CD4-positive, alpha-beta T cell treated with Interferon gamma for 1 hour (primary cell): Measurements from ENCODE around the gene WFDC12.

Experiments used
- DNase-seq: peaks from one replicate; pipeline ENCODE4 v3.0.0-alpha.2; 2020

Gene WFDC12

GRCh38 chr20:45088247-45088646 lies 36.0 kb downstream of the WFDC12 start:
- no peak for DNase-seq

DNA sequence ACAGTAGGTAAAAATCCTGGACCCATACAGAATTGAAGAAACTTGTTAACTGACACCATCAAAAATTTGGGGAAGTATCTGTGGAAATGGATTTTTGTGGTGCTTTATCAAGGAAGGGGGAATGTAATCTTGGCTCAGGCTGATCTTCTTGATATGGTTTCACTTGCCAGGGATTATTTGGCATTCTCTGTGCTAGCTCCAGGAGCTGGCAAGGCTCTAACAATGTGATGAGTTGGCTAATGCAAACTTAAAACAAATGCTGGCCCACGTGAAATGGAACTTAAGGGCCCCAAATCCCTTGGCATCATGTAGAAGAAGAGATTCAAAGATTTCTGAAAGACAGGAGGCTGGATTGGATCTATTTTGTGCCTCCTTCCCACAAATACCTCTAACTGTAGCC lies 36.5 kb downstream of the WFDC12 start:
- no peak for DNase-seq

GRCh38 chr20:45087097-45087790 lies 37.0 kb downstream of the WFDC12 start:
- no peak for DNase-seq

GRCh38 chr20:45085867-45086266 lies 38.4 kb downstream of the WFDC12 start:
- DNase-seq: no peak

DNA sequence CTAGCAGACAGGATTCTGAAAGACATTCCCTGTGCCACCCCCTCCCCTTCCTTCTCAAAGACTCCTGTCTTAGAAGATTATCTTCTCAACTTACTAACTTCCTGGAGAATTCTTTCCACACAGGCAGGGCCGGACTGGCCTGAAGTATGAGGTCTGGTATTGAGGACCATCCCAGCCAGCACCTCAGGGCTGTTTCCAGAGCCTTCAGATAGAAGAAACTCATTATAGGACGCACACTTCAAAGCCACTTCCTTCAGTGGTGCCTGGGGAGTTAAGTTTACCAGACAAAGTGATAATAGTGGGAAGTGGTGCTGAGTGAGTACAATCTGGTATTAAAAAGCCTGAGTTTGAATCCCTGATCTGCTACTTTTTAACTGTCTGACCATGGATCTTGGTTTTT lies 39.0 kb downstream of the WFDC12 start:
- DNase-seq: no peak

DNA sequence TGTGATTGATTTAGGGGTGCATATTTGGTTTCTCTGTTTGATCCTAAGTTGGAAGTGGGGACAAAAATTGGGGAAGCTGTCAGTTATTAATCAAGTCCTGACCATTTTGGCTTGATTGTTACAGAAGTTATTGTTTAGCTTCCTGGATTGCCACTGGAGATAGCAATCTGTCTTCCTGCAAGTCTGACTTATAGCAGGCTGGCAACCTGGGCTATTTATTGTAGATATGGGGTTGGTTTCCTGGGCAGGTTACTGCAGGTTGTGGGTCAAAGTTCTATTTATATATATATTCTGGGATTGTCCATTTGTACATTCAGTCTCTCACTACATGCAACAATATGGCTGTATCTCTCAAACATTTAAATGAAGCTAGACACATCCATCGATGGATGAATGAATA lies 41.1 kb downstream of the WFDC12 start:
- no peak for DNase-seq

- no peak for DNase-seq
Measured at GRCh38 chr20:45082468-45082867, 41.8 kb downstream of the WFDC12 start.

DNA sequence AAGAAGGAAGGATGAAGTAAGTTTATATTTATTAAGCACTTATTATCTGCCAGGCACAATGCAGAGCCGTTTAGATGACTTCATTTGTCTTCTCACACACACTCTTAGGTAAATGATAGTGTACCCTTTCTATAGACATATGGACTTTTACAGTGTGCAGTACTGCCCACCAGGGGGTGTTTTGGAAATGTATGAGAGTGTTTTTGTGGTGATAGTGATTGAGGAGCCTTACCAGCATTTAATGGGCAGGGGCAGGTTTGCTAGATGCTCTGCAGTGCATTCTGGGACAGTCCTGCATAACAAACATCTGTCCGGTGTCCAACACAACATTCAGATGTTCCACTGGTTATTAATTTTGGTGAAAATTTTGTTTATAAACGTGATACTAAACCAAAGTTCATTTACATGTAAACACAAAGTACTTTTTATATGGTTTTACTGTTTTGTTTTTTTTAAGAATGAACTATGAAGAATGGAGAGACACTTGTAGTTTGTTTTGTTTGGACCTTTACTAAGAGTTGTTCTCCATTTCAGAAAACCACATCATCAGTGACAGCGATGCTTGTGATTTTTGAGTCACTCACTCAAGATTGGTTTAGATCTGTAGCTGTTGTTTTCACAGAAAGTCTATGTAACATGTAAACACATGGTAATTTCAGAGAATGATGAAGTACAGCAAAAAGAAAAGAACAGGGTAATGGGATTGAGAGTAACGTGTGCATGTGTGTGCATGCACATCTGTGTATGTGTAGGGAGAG lies 43.2 kb downstream of the WFDC12 start:
- no peak for DNase-seq

DNA sequence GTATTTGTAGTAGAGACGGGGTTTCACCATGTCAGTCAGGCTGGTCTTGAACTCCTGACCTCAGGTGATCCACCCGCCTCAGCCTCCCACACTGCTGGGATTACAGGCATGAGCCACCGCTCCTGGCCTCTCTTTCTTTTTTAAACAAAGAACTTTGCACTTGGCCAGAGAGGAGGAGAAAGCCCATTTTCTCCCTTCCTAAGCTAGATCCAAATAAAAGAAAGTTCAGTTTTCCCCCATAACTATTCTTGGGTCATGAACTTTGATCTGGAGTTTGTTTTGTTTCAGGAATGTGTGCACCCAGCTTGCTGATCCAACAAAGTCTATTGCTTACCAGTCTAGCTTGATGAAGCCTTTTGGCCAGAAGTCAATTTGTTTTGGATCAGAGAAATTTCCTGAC lies 46.7 kb downstream of the WFDC12 start:
- no peak for DNase-seq
